K562 (cell line): ENCODE measurements around the gene ADD2. TPM values are rescaled to one million over a fixed set of nuclear protein-coding genes. Genes with fewer than 3 reads are reported as not detected.

Experiments
- ATAC-seq: fragments of 200-7000 bp; cut with Tn5 transposase; 3 replicates; pipeline ENCODE4 v1.9.1; 2020; ENCODE audit warnings: moderate library complexity
- BruUV-seq: library from RNA; stranded (reverse); fragments of 400-500 nt; replicated peaks from 2 replicates; lab custom pipeline; 2021; lab: Mats Ljungman, UMichigan
- CTCF ChIA-PET: fragments of 300-600 bp; formaldehyde crosslinking; extraction: SDS; loops from one replicate; lab custom pipeline; 2021; ENCODE audit warnings: low intra/inter-chr PET ratio; lab: Yijun Ruan, JAX
- POLR2A ChIA-PET: fragments of 300-600, 350-650 bp; sonication (Branson Sonifier 250); formaldehyde crosslinking; extraction: SDS; loops from one replicate; lab custom pipeline; 2021; ENCODE audit warnings: antibody characterized with exemption, inconsistent platforms; lab: Yijun Ruan, JAX
- DNase-seq, 4 experiments: peaks; one replicate each; pipeline versions ENCODE4 v3.0.0 to v3.0.0-alpha.2; 2011 to 2018; ENCODE audit warnings: low spot score in 3 of 4, mixed read lengths in 3 of 4; ENCODE audit errors: extremely low read depth in 1 of 4
- FAIRE-seq: peaks from 2 replicates; lab custom pipeline; 2011; peaks lifted over from hg19 to GRCh38; lab: Jason Lieb, UNC
- H2AFZ ChIP-seq: 2 replicates; pipeline ENCODE4 v1.6.0; 2011; ENCODE audit warnings: low read depth, low read length, control low read depth, inconsistent platforms
- H3K27ac ChIP-seq: fragments of 200-600 bp; 3 replicates; pipeline ENCODE4 v1.8.0; 2011; ENCODE audit warnings: low read depth, mild to moderate bottlenecking, control low read depth, inconsistent platforms, low read length, moderate library complexity, mixed read lengths; ENCODE audit errors: extremely low read depth
- H3K27me3 ChIP-seq, 2 experiments: fragments of 300-600 bp in 1 of 2; 2 replicates in 1 of 2; 3 replicates in 1 of 2; pipeline versions ENCODE4 v1.6.0 to v1.8.0; 2011; ENCODE audit warnings: inconsistent platforms in 2 of 2, low read length in 2 of 2, mild to moderate bottlenecking in 1 of 2, mixed read lengths in 1 of 2, moderate library complexity in 1 of 2; ENCODE audit not compliant: control insufficient read depth in 2 of 2, insufficient read depth in 2 of 2
- H3K36me3 ChIP-seq: fragments of 300-600 bp; 3 replicates; pipeline ENCODE4 v1.8.0; 2011; ENCODE audit warnings: mild to moderate bottlenecking, low read length, inconsistent platforms; ENCODE audit not compliant: control insufficient read depth, insufficient read depth
- H3K4me1 ChIP-seq, 2 experiments: fragments of 200-600 bp in 1 of 2; replicated peaks in 1 of 2; 2 replicates in 1 of 2; 3 replicates in 1 of 2; pipeline versions ENCODE4 v1.5.1 to v1.8.0; 2011; ENCODE audit warnings: inconsistent platforms in 2 of 2, low read length in 2 of 2, mild to moderate bottlenecking in 1 of 2, mixed read lengths in 1 of 2, moderate library complexity in 1 of 2; ENCODE audit not compliant: control insufficient read depth in 2 of 2, insufficient read depth in 2 of 2
- H3K4me2 ChIP-seq: 2 replicates; pipeline ENCODE4 v1.6.1; 2011; ENCODE audit warnings: low read length, control low read depth, inconsistent platforms, mixed read lengths; ENCODE audit not compliant: insufficient read depth
- H3K4me3 ChIP-seq: fragments of 200-600 bp; sonication (generic), shearing (Covaris generic); 2 replicates; pipeline ENCODE4 v1.5.1; 2016; ENCODE audit warnings: control low read depth, inconsistent platforms
- H3K79me2 ChIP-seq: fragments of 200-600 bp; 3 replicates; pipeline ENCODE4 v1.8.0; 2011; ENCODE audit warnings: low read length, inconsistent platforms; ENCODE audit not compliant: control insufficient read depth, insufficient read depth
- H3K9ac ChIP-seq, 2 experiments: 2 replicates each; pipeline versions ENCODE4 v1.6.0 to v1.6.1; 2011; ENCODE audit warnings: low read depth in 2 of 2, low read length in 2 of 2, control low read depth in 1 of 2, inconsistent platforms in 1 of 2, mild to moderate bottlenecking in 1 of 2, mixed read lengths in 1 of 2; ENCODE audit not compliant: insufficient read depth in 1 of 2
- H3K9me1 ChIP-seq: one replicate; pipeline ENCODE4 v1.6.0; 2011; ENCODE audit warnings: inconsistent platforms, mild to moderate bottlenecking, low read length, moderate library complexity; ENCODE audit not compliant: control insufficient read depth, insufficient read depth
- H3K9me3 ChIP-seq: replicated peaks from 2 replicates; pipeline ENCODE4 v1.5.1; 2011; ENCODE audit warnings: low read depth, low read length, inconsistent platforms; ENCODE audit not compliant: control insufficient read depth, insufficient read depth
- H4K20me1 ChIP-seq: replicated peaks from 2 replicates; pipeline ENCODE4 v1.6.1; 2011; ENCODE audit warnings: low read length, inconsistent platforms, mixed read lengths; ENCODE audit not compliant: control insufficient read depth, insufficient read depth
- CTCFL ChIP-seq: IDR thresholded peaks from 2 replicates; pipeline ENCODE4 v1.6.1; 2011; ENCODE audit warnings: borderline replicate concordance, low read depth, mild to moderate bottlenecking, moderate library complexity, low read length; ENCODE audit not compliant: insufficient read depth, poor library complexity, severe bottlenecking
- DNMT1 ChIP-seq: fragments of 450-650 bp; IDR thresholded peaks from 2 replicates; pipeline ENCODE4 v1.6.1; 2016; ENCODE audit warnings: antibody characterized with exemption, mild to moderate bottlenecking
- ESRRB ChIP-seq: fragments of 250-450 bp; sonication (Bioruptor Pico); IDR thresholded peaks from 2 replicates; pipeline ENCODE4 v1.5.0; 2020; ENCODE audit warnings: mild to moderate bottlenecking, moderate library complexity, borderline replicate concordance
- RBFOX2 ChIP-seq: fragments of 200-400 bp; formaldehyde crosslinking; IDR thresholded peaks from 2 replicates; pipeline ENCODE4 v1.6.1; 2017; ENCODE audit warnings: low read depth, mild to moderate bottlenecking, low read length, moderate library complexity
- SRSF7 ChIP-seq: fragments of 200-400 bp; formaldehyde crosslinking; optimal IDR thresholded peaks from 2 replicates; pipeline ENCODE3; 2017; ENCODE audit warnings: mild to moderate bottlenecking, low read depth, low read length
- ZBED1 ChIP-seq: IDR thresholded peaks from 2 replicates; pipeline ENCODE4 v1.6.1; 2014
- ZNF124 ChIP-seq: sonication (generic); formaldehyde crosslinking; IDR thresholded peaks from 2 replicates; pipeline ENCODE4 v1.8.1; 2022; ENCODE audit warnings: missing genetic modification reagents
- WGBS: fragments of 100-300 bp; shearing (Covaris generic); methylation state at CpG from one replicate; pipeline ENCODE4 v1.1.6; 2016; ENCODE audit warnings: low coverage, mixed read lengths; ENCODE audit not compliant: insufficient coverage; ENCODE audit errors: missing lambda C conversion rate; 5-methylcytosine and 5-hydroxymethylcytosine counted together
- in situ Hi-C: fragments of 300-500 bp; cut with MboI; formaldehyde crosslinking; loops from 4 replicates; pipeline ENCODE4 v1.15.0; 2018; ENCODE audit warnings: inconsistent platforms, mixed read lengths
- intact Hi-C: fragments of 100-400 bp; cut with micrococcal nuclease; formaldehyde crosslinking; loops from 2 replicates; pipeline ENCODE4 v1.14.2; 2022
- polyA plus RNA-seq, 8 experiments: library from polyadenylated mRNA; depleted of rRNA in 4 of 8; stranded (reverse) in 5 of 8; unstranded in 3 of 8; fragments of >200 nt; fragmentation: Nextera tagmentation in 2 of 8; fragmentation: Illumina TruSeq in 1 of 8; extraction: Ambion mirVana in 2 of 8; extraction: Trizol in 1 of 8; gene quantifications; 2 replicates each; pipeline versions ENCODE4 v1.2.1 to v1.2.3, GENCODE V29; 2011 to 2014; ENCODE audit warnings: inconsistent platforms in 1 of 8, missing spikeins in 1 of 8
- total RNA-seq, 7 experiments: library from RNA; depleted of rRNA in 6 of 7; stranded (reverse); fragments of >200 nt in 6 of 7; fragmentation: Illumina TruSeq in 2 of 7; extraction: Trizol in 2 of 7; gene quantifications; 2 replicates each; pipeline versions ENCODE4 v1.2.1 to v1.2.3, GENCODE V29; 2011 to 2021; ENCODE audit warnings: low replicate concordance in 1 of 7

Gene ADD2
- total and polyA plus RNA-seq, 9 of the 15 experiments (the other 6 are each of a cell fraction or from before 2014, with no cell fraction given), result 3.5 to 63.0 (median 36.2) TPM

DNA sequence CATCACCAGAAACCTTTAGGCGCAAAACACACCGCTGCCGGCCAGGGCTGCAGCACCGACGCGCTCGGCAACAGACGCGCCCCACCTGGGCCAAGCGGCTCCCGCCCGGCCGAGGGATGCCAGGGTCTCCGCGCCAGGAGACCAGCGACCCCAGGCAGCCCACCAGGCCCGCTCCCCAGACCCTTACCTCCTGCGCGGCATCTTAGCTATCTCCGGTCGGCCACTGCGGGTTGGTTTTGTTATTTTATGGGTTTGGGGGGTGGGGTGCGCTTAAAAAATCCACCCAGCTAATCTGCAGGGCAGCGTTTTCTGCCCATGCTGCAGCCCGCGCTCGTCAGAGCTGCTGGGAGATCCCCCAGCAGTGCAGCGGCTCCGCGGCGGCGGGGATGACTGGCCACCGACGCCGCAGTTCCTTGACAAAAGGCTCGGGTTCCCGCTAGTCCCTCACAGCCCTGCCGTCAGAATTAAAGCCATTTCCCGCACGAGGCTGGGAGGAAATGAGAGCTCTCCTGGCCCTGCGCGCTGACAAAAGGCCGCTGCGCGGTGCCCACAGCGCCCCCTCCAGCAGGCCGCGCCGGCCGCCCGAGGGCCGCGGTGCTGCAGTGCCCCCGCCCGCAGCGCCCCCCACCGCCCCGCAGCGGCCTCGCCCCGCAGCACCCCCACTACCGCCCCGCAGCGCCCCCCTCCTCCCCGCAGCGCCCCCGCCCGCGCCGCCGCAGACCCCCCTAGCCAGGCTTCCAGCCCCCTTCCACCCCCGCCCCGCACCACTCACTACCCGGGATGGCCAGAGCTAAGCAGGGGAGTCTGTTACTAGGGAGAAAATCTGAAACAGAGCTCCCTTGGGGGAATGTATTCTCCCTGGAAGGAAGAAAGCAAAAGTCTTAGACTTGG is at the start of gene ADD2 (continued):
- TF ChIP-seq CTCFL (peak; percentile 74), RBFOX2 (peak; percentile 78)
- TF ChIP-seq, all 486 proteins: peak for 50

- CTCF ChIA-PET, result no interaction called here
- DNase-seq, result no peak
Observed at GRCh38 chr2:70817284-70817954, 49.4 kb upstream of the ADD2 start.

More at GRCh38 chr2:70817284-70817954, 49.4 kb upstream of the ADD2 start:
- H4K20me1 ChIP-seq, result no peaks in the 10 kb centered on the region
- BruUV-seq, result no TSS peak
- H2AFZ ChIP-seq, result no peak overlapping the region
- H3K36me3 ChIP-seq, result no peaks in the 10 kb centered on the region
- in situ Hi-C loops (no loop called here), intact Hi-C loops (no loop called here)
- FAIRE-seq, result no peak
- H3K9me3 ChIP-seq, result no peaks in the 10 kb centered on the region
- ATAC-seq, result no peak
- no peak overlapping the region for H3K9ac ChIP-seq
- POLR2A ChIA-PET, result interaction anchor here (0.7 to 1.5 kb wide), 2 partner anchors 9 to 38 kb away, joined by 3 to 4 read pairs; no protein-coding TSS in a partner anchor
- no peak overlapping the region for H3K4me3 ChIP-seq
- no peak for TF ChIP-seq DNMT1
- no peak for TF ChIP-seq ESRRB (CRISPR knock-in tag)
- no peak for TF ChIP-seq ZNF124 (CRISPR knock-in tag)
- TF ChIP-seq SRSF7, result no peak
- no peak for TF ChIP-seq ZBED1
- H3K9me1 ChIP-seq, result no peaks in the 10 kb centered on the region
- no peaks in the 10 kb centered on the region for H3K79me2 ChIP-seq
- no peak overlapping the region for H3K27ac ChIP-seq
- 0% methylated on average over 3 of the region's 3 CpGs for WGBS
- peaks cover 39 to 61% of the 10 kb centered on the region in 2 experiments for H3K27me3 ChIP-seq
- no peak overlapping the region for H3K4me2 ChIP-seq
- no peaks in the 10 kb centered on the region for H3K4me1 ChIP-seq
